HG02852 (cell line): Measurements from ENCODE around the gene LPIN3.

Experiments
- ATAC-seq: cut with Tn5 transposase; IDR thresholded peaks from one replicate; pipeline ENCODE4 v1.9.1; 2021; ENCODE audit warnings: mild to moderate bottlenecking, moderate library complexity; ENCODE audit not compliant: unreplicated experiment

The LPIN3 gene

GRCh38 chr20:41364967-41365765 lies 24.5 kb downstream of the LPIN3 start:
- ATAC-seq: no peak

- no peak for ATAC-seq
These were observed 25.3 kb downstream of the LPIN3 start for GRCh38 chr20:41365777-41366545.

- ATAC-seq: no peak
These were observed 26.1 kb downstream of the LPIN3 start, which contains the start of gene EMILIN3 for GRCh38 chr20:41366546-41367392. EMILIN3 (minus strand) TSS chr20:41366818; CDS start chr20:41366634, 184 bp downstream.

GRCh38 chr20:41367393-41367695 lies 26.7 kb downstream of the LPIN3 start:
- no peak for ATAC-seq

GRCh38 chr20:41367956-41368355 lies 27.3 kb downstream of the LPIN3 start:
- ATAC-seq: no peak

GRCh38 chr20:41369673-41370072 lies 29.1 kb downstream of the LPIN3 start:
- ATAC-seq: no peak

- no peak for ATAC-seq
These were observed 29.6 kb downstream of the LPIN3 start for GRCh38 chr20:41370176-41370575.

GRCh38 chr20:41371371-41371770 lies 30.8 kb downstream of the LPIN3 start:
- no peak for ATAC-seq

GRCh38 chr20:41373251-41373783 lies 32.7 kb downstream of the LPIN3 start:
- no peak for ATAC-seq

GRCh38 chr20:41373931-41374920 lies 33.6 kb downstream of the LPIN3 start:
- ATAC-seq: no peak

GRCh38 chr20:41375846-41376245 lies 35.2 kb downstream of the LPIN3 start:
- ATAC-seq: no peak

- ATAC-seq: no peak
These were observed 35.7 kb downstream of the LPIN3 start for GRCh38 chr20:41376349-41376748.

GRCh38 chr20:41377275-41377674 lies 36.7 kb downstream of the LPIN3 start:
- no peak for ATAC-seq

- ATAC-seq: no peak
These were observed 38.9 kb downstream of the LPIN3 start for GRCh38 chr20:41379551-41379950.

GRCh38 chr20:41380551-41381193 lies 40.1 kb downstream of the LPIN3 start:
- no peak for ATAC-seq

- ATAC-seq: no peak
These were observed 42.2 kb downstream of the LPIN3 start for GRCh38 chr20:41382791-41383305.

- no peak for ATAC-seq
These were observed 46.1 kb downstream of the LPIN3 start for GRCh38 chr20:41386502-41387427.

GRCh38 chr20:41387444-41387851 lies 46.8 kb downstream of the LPIN3 start:
- no peak for ATAC-seq
